OCI-LY1 (cell line): Measurements from ENCODE around the gene C3.

Experiments used
- H2AFZ ChIP-seq: fragments of 200-600 bp; sonication (generic), shearing (Covaris generic); 2 replicates; pipeline ENCODE4 v1.6.0; 2014; ENCODE audit warnings: antibody characterized with exemption, mild to moderate bottlenecking, low read length
- H3F3A ChIP-seq: fragments of 200-600 bp; sonication (generic), shearing (Covaris generic); 2 replicates; pipeline ENCODE4 v1.6.0; 2014; ENCODE audit warnings: mild to moderate bottlenecking, antibody characterized with exemption, low read length, moderate library complexity; ENCODE audit not compliant: insufficient read depth
- H3K27ac ChIP-seq: fragments of 200-600 bp; sonication (generic); 2 replicates; pipeline ENCODE4 v1.5.1; 2014; ENCODE audit warnings: low read length, mixed run types, mild to moderate bottlenecking, low read depth; ENCODE audit not compliant: poor library complexity, severe bottlenecking
- H3K27me3 ChIP-seq: fragments of 200-600 bp; sonication (generic); 2 replicates; pipeline ENCODE4 v1.6.0; 2014; ENCODE audit warnings: antibody characterized with exemption, mild to moderate bottlenecking, low read length, moderate library complexity; ENCODE audit not compliant: insufficient read depth
- H3K36me3 ChIP-seq: fragments of 200-600 bp; sonication (generic); 2 replicates; pipeline ENCODE4 v1.6.1; 2014; ENCODE audit warnings: mild to moderate bottlenecking, antibody characterized with exemption, low read length, moderate library complexity, mixed read lengths; ENCODE audit not compliant: insufficient read depth
- H3K4me1 ChIP-seq: fragments of 200-600 bp; sonication (generic); 2 replicates; pipeline ENCODE4 v1.5.1; 2014; ENCODE audit warnings: mild to moderate bottlenecking, low read length, moderate library complexity; ENCODE audit not compliant: insufficient read depth, severe bottlenecking
- H3K4me2 ChIP-seq: fragments of 200-600 bp; sonication (generic), shearing (Covaris generic); 2 replicates; pipeline ENCODE4 v1.6.1; 2014; ENCODE audit warnings: low read length
- H3K4me3 ChIP-seq: fragments of 200-600 bp; sonication (generic); 2 replicates; pipeline ENCODE4 v1.5.1; 2014; ENCODE audit warnings: low read length, low read depth, mild to moderate bottlenecking, mixed read lengths; ENCODE audit not compliant: poor library complexity, severe bottlenecking
- H3K79me2 ChIP-seq: fragments of 200-600 bp; shearing (Covaris generic); 2 replicates; pipeline ENCODE4 v1.6.1; 2016; ENCODE audit warnings: mixed run types, low read length, mixed read lengths; ENCODE audit not compliant: insufficient read depth
- H3K9ac ChIP-seq: fragments of 200-600 bp; sonication (generic), shearing (Covaris generic); 2 replicates; pipeline ENCODE4 v1.6.1; 2014; ENCODE audit warnings: mild to moderate bottlenecking, low read length, mixed read lengths
- H3K9me2 ChIP-seq: fragments of 200-600 bp; sonication (generic), shearing (Covaris generic); 2 replicates; pipeline ENCODE4 v1.6.1; 2014; ENCODE audit warnings: low read depth, mild to moderate bottlenecking, low read length, mixed read lengths
- H3K9me3 ChIP-seq: fragments of 200-600 bp; shearing (Covaris generic); 2 replicates; pipeline ENCODE4 v1.6.1; 2014; ENCODE audit warnings: low read length, mixed read lengths
- H4K20me1 ChIP-seq: fragments of 200-600 bp; sonication (generic), shearing (Covaris generic); 2 replicates; pipeline ENCODE4 v1.6.0; 2016; ENCODE audit warnings: mild to moderate bottlenecking, low read length; ENCODE audit not compliant: insufficient read depth
- EZH2 ChIP-seq: fragments of 200-600 bp; sonication (generic), shearing (Covaris generic); IDR thresholded peaks from 2 replicates; pipeline ENCODE4 v1.8.0; 2017; ENCODE audit warnings: borderline replicate concordance, mixed run types, mild to moderate bottlenecking, antibody characterized with exemption, low read length, moderate library complexity, mixed read lengths
- TF ChIP-seq, protein P1 (sequence below): fragments of 200-600 bp; sonication (generic), shearing (Covaris generic); IDR thresholded peaks from 2 replicates; pipeline ENCODE4 v1.5.1; 2017; ENCODE audit warnings: mild to moderate bottlenecking, antibody characterized with exemption, low read length, moderate library complexity, mixed read lengths

C3 gene

DNA sequence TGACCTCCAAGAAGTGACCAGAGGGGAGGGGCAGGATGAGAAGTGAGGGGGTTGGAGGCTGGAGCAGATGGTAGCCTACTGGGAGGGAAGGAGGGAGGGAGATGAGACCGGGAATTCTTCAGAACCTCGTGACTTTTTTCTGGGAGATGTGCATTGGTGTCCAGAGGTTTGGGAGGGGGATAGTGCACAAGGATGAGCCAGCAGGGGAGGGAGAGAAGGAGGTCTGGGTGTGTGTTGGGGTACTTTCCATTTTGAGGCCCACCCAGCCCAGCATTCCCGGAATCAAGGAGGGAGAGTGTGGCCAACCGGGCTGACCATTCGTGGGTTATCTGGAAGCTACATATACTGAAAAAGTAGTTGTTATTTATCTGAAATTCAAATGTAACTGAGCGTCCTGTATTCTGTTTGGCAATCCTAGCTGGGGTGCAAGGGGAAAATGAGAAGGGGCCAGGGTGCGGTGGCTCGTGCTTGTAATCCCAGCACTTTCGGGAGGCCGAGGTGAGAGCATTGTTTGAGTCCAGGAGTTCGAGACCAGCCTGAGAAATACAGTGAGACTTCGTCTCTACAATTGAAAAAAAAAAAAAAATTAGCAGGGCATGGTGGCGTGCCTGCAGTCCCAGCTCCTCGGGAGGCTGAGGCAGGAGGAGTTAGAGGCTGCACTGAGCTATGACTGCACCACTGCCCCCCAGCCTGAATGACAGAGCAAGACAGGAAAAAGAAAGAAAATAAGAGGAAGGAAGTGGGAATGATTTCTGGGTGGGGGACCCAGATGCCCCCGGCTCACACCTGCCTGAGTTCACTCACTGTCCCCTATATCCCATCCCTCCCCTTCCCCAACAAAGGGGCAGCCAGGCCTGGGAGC, 4.4 kb upstream of the C3 start:
- Histone ChIP-seq H3K9ac (no peak overlapping the region), H3K27ac (no peak overlapping the region), H4K20me1 (no peaks in the 10 kb centered on the region), H2AFZ (no peak overlapping the region), H3K4me2 (no peak overlapping the region), H3K9me3 (no peaks in the 10 kb centered on the region), H3K4me3 (no peak overlapping the region), H3K27me3 (no peaks in the 10 kb centered on the region; the same call in 1 of the 2 replicates), H3F3A (no peaks in the 10 kb centered on the region), H3K79me2 (no peaks in the 10 kb centered on the region), H3K4me1 (peaks cover 37% of the 10 kb centered on the region), H3K36me3 (no peaks in the 10 kb centered on the region; the same call in 1 of the 2 replicates), H3K9me2 (no peaks in the 10 kb centered on the region)
- TF ChIP-seq, protein P1, sequence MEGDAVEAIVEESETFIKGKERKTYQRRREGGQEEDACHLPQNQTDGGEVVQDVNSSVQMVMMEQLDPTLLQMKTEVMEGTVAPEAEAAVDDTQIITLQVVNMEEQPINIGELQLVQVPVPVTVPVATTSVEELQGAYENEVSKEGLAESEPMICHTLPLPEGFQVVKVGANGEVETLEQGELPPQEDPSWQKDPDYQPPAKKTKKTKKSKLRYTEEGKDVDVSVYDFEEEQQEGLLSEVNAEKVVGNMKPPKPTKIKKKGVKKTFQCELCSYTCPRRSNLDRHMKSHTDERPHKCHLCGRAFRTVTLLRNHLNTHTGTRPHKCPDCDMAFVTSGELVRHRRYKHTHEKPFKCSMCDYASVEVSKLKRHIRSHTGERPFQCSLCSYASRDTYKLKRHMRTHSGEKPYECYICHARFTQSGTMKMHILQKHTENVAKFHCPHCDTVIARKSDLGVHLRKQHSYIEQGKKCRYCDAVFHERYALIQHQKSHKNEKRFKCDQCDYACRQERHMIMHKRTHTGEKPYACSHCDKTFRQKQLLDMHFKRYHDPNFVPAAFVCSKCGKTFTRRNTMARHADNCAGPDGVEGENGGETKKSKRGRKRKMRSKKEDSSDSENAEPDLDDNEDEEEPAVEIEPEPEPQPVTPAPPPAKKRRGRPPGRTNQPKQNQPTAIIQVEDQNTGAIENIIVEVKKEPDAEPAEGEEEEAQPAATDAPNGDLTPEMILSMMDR: no peak
- no peak for TF ChIP-seq EZH2

DNA sequence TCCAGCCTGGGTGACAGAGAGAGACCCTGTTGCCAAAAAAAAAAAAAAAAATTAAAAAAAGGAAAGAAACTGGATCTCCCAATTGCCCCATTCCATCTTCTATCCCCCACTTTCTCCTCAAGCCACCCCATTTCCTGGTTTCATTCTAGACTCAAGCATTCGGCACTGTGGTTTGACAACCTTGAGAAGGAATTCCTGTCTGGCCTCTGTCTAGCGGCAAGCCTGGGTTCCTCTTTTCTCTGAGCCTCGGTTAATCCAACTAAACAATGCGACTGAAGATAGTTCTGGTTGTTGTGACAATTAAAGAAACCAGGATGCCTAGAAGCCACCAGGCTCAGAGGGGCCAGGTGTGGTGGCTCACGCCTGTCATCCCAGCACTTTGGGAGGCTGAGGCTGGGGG, 3.3 kb upstream of the C3 start:
- Histone ChIP-seq H3K4me1 (peaks cover 35% of the 10 kb centered on the region), H4K20me1 (no peaks in the 10 kb centered on the region), H3K9ac (no peak overlapping the region), H3K4me2 (no peak overlapping the region), H2AFZ (no peak overlapping the region), H3K27me3 (no peaks in the 10 kb centered on the region; the same call in 1 of the 2 replicates), H3K9me2 (no peaks in the 10 kb centered on the region), H3K9me3 (no peaks in the 10 kb centered on the region), H3K4me3 (no peak overlapping the region), H3K27ac (no peak overlapping the region), H3F3A (no peaks in the 10 kb centered on the region), H3K36me3 (no peaks in the 10 kb centered on the region), H3K79me2 (no peaks in the 10 kb centered on the region)
- TF ChIP-seq, protein P1: no peak
- no peak for TF ChIP-seq EZH2

DNA sequence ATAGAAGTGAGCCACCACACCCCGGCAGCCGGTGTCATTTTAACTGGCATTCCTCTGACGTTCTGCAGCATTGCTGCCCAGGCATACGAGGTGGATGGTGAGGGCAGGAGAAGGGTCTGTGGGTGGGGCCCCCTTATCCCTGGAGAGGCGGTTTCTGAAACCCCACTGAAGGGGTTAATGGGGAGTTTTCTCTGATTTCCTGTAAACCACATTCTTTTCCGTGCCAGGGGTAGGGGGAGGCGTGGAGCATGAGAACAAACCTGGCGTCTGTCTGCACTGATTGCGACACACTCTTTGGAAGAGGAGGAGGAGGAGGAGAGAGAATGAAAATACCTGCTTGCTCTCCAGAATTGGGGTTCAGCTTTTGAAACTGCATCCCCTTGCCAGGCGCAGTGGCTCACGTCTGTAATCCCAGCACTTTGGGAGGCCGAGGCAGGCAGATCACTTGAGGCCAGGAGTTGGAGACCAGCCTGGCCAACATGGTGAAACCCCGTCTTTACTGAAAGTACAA, 2.7 kb upstream of the C3 start:
- no peak overlapping the region for H3K4me2 ChIP-seq

More for the DNA sequence above, 2.7 kb upstream of the C3 start:
- H3K27me3 ChIP-seq: no peaks in the 10 kb centered on the region; the same call in 1 of the 2 replicates
- no peaks in the 10 kb centered on the region for H4K20me1 ChIP-seq
- no peaks in the 10 kb centered on the region for H3K79me2 ChIP-seq
- TF ChIP-seq, protein P1: no peak
- TF ChIP-seq EZH2: no peak
- no peaks in the 10 kb centered on the region for H3K36me3 ChIP-seq
- no peak overlapping the region for H3K27ac ChIP-seq
- no peak overlapping the region for H3K4me3 ChIP-seq
- H2AFZ ChIP-seq: no peak overlapping the region
- H3F3A ChIP-seq: no peaks in the 10 kb centered on the region
- no peaks in the 10 kb centered on the region for H3K9me3 ChIP-seq
- H3K9ac ChIP-seq: no peak overlapping the region
- peaks cover 30% of the 10 kb centered on the region for H3K4me1 ChIP-seq
- H3K9me2 ChIP-seq: no peaks in the 10 kb centered on the region
